ENCODE data around the gene GRWD1.

GRWD1 gene

DNA sequence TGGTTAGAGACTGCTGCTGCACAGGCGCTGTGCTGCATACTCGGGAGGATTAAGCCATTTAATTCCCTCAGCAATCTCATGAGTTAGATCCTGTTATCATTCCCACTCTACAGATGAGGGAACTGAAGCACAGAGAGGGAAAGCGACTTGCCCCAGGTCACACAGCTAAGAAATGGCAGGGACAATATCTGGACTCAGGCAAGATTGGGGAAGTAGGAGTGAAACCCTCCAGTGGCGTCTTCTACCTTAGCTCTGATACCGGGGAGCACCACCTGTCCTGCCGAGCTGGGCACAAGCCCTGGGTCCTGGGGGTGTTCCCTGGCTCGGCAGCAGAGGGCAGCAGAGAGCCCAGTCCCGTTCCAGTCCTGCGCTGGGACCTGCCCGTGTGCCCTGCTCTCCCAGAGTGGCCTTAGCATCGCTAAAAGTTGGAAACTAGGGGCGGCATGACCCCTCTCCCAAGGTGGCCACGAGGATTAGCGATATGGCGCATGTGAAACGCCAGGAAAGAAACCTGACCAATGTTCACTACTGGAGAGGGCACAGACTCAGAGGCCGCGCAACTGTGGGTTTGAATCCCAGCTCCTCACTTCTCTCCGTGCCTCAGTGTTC is 43.9 kb downstream of the GRWD1 start:
- H3K4me3 ChIP-seq (ENCODE audit: low read depth, low read length): no peak overlapping the region
- TF ChIP-seq, protein P1, sequence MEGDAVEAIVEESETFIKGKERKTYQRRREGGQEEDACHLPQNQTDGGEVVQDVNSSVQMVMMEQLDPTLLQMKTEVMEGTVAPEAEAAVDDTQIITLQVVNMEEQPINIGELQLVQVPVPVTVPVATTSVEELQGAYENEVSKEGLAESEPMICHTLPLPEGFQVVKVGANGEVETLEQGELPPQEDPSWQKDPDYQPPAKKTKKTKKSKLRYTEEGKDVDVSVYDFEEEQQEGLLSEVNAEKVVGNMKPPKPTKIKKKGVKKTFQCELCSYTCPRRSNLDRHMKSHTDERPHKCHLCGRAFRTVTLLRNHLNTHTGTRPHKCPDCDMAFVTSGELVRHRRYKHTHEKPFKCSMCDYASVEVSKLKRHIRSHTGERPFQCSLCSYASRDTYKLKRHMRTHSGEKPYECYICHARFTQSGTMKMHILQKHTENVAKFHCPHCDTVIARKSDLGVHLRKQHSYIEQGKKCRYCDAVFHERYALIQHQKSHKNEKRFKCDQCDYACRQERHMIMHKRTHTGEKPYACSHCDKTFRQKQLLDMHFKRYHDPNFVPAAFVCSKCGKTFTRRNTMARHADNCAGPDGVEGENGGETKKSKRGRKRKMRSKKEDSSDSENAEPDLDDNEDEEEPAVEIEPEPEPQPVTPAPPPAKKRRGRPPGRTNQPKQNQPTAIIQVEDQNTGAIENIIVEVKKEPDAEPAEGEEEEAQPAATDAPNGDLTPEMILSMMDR (IDR thresholded peaks at IDR 0.05; ENCODE audit: low read depth, low read length): peak; percentile 100
- peak; percentile 80 for TF ChIP-seq MYC (IDR thresholded peaks at IDR 0.05; ENCODE audit: low read depth, low read length)
- TF ChIP-seq, protein P2, sequence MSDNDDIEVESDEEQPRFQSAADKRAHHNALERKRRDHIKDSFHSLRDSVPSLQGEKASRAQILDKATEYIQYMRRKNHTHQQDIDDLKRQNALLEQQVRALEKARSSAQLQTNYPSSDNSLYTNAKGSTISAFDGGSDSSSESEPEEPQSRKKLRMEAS (IDR thresholded peaks at IDR 0.05; ENCODE audit: low read depth, low read length): peak; percentile 88
- TF ChIP-seq POLR2A (IDR thresholded peaks at IDR 0.05; ENCODE audit: extremely low read depth, insufficient read length): no peak
- DNase-seq (ENCODE audit: low read depth): peak; percentile 94

DNA sequence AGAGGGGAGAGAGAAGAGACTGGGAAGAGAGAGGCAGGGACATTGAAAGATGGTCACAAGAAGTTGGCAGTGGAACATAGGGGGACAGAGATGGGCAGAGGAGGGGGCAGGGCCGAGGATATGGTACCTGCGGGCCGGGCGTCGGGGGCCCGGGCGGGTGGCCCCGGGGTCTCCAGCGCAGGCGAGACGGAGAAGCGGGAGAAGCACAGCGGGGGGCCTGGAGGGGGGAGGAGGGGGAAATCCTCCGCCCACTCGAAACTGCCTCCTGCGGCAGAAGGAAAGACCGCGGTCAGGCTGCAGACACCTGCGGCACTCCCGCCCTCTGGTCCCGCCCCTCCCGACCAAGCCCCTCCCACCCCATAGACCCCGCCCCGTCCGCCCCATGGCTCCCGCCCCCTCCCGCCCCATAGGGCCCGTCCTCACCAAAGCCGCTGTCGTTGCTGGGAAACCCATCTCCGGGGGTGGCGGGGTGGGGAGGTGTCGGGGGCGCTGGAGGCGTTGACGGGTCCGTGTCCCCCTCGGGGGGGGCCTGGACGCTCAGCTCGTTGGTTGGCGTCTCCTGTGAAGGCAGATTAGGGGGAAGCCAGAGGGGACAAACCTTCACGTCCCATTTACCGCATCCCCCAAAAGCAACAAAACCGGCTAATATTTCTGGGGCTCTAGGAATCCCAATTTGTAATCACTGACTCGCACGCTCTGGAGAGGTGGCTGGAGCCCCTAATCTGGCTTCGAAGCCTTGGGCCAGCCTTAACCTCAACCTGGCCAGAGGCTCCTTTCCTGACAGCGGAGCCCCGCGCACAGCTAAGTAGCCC is 45.4 kb downstream of the GRWD1 start:
- TF ChIP-seq, protein P1 (IDR thresholded peaks at IDR 0.05; ENCODE audit: low read depth, low read length): no peak
- TF ChIP-seq, protein P2 (IDR thresholded peaks at IDR 0.05; ENCODE audit: low read depth, low read length): peak; percentile 37; the same call in 1 of the 2 replicates
- TF ChIP-seq POLR2A (IDR thresholded peaks at IDR 0.05; ENCODE audit: extremely low read depth, insufficient read length) (no peak), MYC (IDR thresholded peaks at IDR 0.05; ENCODE audit: low read depth, low read length) (peak; percentile 31; the same call in 1 of the 2 replicates)
- peak; percentile 87 for DNase-seq (ENCODE audit: low read depth)
- no peak overlapping the region for H3K4me3 ChIP-seq (ENCODE audit: low read depth, low read length)

DNA sequence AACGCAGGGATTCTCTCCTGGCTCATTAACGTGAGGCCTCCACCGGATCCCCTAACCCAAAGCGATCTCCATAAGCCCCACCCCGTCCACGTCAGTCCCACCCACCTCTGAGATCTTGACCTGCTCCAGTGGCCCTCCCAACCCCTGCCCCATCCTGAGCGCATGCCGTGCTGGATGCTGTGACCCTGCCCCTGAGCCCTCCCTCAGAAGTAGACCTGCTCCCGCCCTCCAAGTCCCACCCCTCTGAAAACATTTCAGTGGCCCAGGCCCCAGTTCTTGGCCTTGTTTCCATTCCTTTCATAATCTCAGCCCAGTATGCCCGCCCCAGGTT is 46.0 kb downstream of the GRWD1 start:
- no peak overlapping the region for H3K4me3 ChIP-seq (ENCODE audit: low read depth, low read length)
- DNase-seq (ENCODE audit: low read depth): no peak

DNA sequence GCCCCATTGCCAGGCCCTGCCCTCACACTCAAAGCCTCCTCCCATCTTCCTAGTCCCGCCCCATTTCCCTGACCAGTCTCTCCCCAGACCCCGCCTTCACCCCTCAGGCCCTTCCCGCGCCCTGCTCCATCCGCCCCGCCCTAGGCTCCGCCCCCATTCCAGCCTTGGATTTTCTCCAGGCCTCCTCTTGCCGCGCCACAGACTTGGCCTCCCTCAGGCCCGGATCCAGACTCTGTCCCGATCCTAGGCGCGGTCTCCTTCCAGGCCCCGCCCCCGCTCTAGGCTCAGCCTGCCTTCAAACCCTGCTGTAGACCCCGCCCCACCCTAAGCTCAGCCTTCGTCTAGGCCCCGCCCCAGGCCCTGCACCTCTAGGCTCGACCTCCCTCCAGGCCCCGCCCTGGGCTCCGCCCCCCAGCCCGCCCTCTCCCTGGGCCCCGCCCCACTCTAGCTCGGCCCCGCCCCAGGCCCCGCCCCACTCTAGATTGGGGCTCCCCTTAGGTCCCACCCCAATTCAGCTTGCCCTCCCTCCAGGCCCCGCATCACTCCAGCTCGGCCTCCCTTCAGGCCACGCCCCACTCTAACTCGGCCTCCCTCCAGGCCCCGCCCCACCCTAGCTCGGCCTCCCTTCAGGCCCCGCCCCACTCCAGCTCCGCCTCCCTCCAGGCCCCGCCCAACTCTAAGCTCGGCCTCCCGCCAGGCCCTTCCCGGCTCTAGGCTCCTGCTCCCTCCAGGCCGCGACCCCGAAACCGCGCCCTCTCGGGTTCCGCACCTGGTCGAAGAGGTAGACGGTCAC is 47.3 kb downstream of the GRWD1 start:
- H3K4me3 ChIP-seq (ENCODE audit: low read depth, low read length): peak overlapping the region; percentile 38
- DNase-seq (ENCODE audit: low read depth): peak; percentile 96
- TF ChIP-seq, protein P2 (IDR thresholded peaks at IDR 0.05; ENCODE audit: low read depth, low read length): no peak
- TF ChIP-seq MYC (IDR thresholded peaks at IDR 0.05; ENCODE audit: low read depth, low read length) (no peak), POLR2A (IDR thresholded peaks at IDR 0.05; ENCODE audit: extremely low read depth, insufficient read length) (no peak)
- TF ChIP-seq, protein P1 (IDR thresholded peaks at IDR 0.05; ENCODE audit: low read depth, low read length): no peak

More for the DNA sequence above, 46.0 kb downstream of the GRWD1 start:
- TF ChIP-seq, protein P1 (IDR thresholded peaks at IDR 0.05; ENCODE audit: low read depth, low read length): no peak
- TF ChIP-seq, protein P2 (IDR thresholded peaks at IDR 0.05; ENCODE audit: low read depth, low read length): no peak
- no peak for TF ChIP-seq POLR2A (IDR thresholded peaks at IDR 0.05; ENCODE audit: extremely low read depth, insufficient read length)
- no peak for TF ChIP-seq MYC (IDR thresholded peaks at IDR 0.05; ENCODE audit: low read depth, low read length)

DNA sequence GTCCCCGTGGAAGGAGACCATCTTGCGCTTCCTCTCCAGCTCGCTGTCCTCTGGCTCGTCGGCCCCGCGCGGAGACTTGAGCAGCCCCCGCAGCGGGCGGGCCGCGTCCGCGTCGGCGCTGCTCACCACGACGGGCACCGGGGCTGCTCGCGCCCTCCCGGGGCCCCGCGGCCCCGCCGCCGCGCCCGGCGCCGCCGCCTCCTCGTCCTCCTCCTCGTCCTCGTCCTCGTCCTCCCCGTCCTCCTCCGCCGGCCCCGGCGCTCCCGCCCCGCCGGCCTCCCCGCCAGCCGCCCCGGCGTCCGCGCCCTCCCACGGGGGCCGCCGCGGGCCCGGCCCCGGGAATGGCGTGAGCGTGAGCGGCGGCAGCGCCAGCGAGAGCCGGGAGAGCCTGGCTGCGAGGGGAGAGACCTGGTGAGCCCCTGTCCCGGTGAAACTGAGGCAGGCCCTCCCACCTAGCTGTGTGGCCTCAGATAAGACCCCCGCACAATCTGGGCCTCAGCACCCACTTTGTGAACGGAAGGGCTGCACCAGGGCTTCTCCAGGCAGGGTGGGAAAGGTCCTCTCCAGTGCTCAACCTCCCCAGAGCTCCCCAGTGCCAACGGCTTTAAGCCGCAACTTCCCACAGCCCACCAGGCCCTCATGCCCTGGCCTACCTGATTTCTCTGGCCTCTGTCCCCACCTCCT is 48.1 kb downstream of the GRWD1 start:
- peak overlapping the region; percentile 38 for H3K4me3 ChIP-seq (ENCODE audit: low read depth, low read length)
- TF ChIP-seq, protein P1 (IDR thresholded peaks at IDR 0.05; ENCODE audit: low read depth, low read length): no peak
- TF ChIP-seq MYC (IDR thresholded peaks at IDR 0.05; ENCODE audit: low read depth, low read length): no peak
- TF ChIP-seq, protein P2 (IDR thresholded peaks at IDR 0.05; ENCODE audit: low read depth, low read length): no peak
- TF ChIP-seq POLR2A (IDR thresholded peaks at IDR 0.05; ENCODE audit: extremely low read depth, insufficient read length): no peak
- DNase-seq (ENCODE audit: low read depth): no peak

Measured in NB4 (cell line).